ENCODE measurements around the gene SYPL2. TPM values are rescaled to one million over a fixed set of nuclear protein-coding genes. Genes with fewer than 3 reads are reported as not detected.

SYPL2 gene
- total RNA-seq, 1 experiment from 2014 or later: not detected

- H3K4me3 ChIP-seq (ENCODE audit: low read length): no peak overlapping the region
- H3K36me3 ChIP-seq (ENCODE audit: low read depth, low read length): no peaks in the 10 kb centered on the region; the same call in 1 of the 2 replicates
- H3K27ac ChIP-seq (ENCODE audit: low read length): no peak overlapping the region
- H3F3A ChIP-seq (ENCODE audit: low read length, unreplicated experiment): no peaks in the 10 kb centered on the region
- intact Hi-C loops (cut with micrococcal nuclease): no loop called here
- ATAC-seq (peak; percentile 85), DNase-seq (peak; percentile 63)
- ChIA-PET POLR2A (ENCODE audit: unreplicated experiment) (interaction anchor here (0.6 kb wide), 1 partner anchor 539 kb away, joined by 3 read pairs; no protein-coding TSS in a partner anchor), CTCF (interaction anchor here (0.6 to 2.1 kb wide), 2 partner anchors 10 to 33 kb away, joined by 5 to 9 read pairs; no protein-coding TSS in a partner anchor)
- no peaks in the 10 kb centered on the region for H3K9me3 ChIP-seq (ENCODE audit: low read length)
- H4K20me1 ChIP-seq (ENCODE audit: low read length): no peaks in the 10 kb centered on the region
- no peak overlapping the region for H2AFZ ChIP-seq (ENCODE audit: low read length)
- no peaks in the 10 kb centered on the region for H3K27me3 ChIP-seq (ENCODE audit: low read length)
- H3K4me2 ChIP-seq (ENCODE audit: low read length): no peak overlapping the region
- BruUV-seq (replicated peaks): no TSS peak
- peaks cover 11% of the 10 kb centered on the region for H3K79me2 ChIP-seq (ENCODE audit: low read length)
- TF ChIP-seq EZH2 (IDR thresholded peaks at IDR 0.05; ENCODE audit: low read length, unreplicated experiment) (no peak), CTCF (conservative IDR thresholded peaks at IDR 0.05; ENCODE audit: low read depth, low read length) (peak; percentile 77), EZH2phosphoT487 (IDR thresholded peaks at IDR 0.05; ENCODE audit: borderline replicate concordance, low read length) (no peak)
- no peaks in the 10 kb centered on the region for H3K9me2 ChIP-seq (replicated peaks; ENCODE audit: low read length)
- H3K4me1 ChIP-seq (ENCODE audit: insufficient read depth, low read length): peaks cover 14% of the 10 kb centered on the region; the same call in 1 of the 2 replicates
- no peak overlapping the region for H3K9ac ChIP-seq (ENCODE audit: low read length)
Observed at GRCh38 chr1:109499661-109500536, 33.6 kb downstream of the SYPL2 start.

GRCh38 chr1:109500941-109501381 is 34.6 kb downstream of the SYPL2 start:
- CTCF ChIA-PET: no interaction called here
- TF ChIP-seq CTCF (conservative IDR thresholded peaks at IDR 0.05; ENCODE audit: low read depth, low read length) (no peak), EZH2 (IDR thresholded peaks at IDR 0.05; ENCODE audit: low read length, unreplicated experiment) (no peak), EZH2phosphoT487 (IDR thresholded peaks at IDR 0.05; ENCODE audit: borderline replicate concordance, low read length) (no peak)

More at GRCh38 chr1:109500941-109501381, 34.6 kb downstream of the SYPL2 start:
- POLR2A ChIA-PET (ENCODE audit: unreplicated experiment): no interaction called here
- DNase-seq (no peak), ATAC-seq (no peak)
- H3K27ac ChIP-seq (ENCODE audit: low read length): no peak overlapping the region
- no peak overlapping the region for H3K4me2 ChIP-seq (ENCODE audit: low read length)
- no peak overlapping the region for H3K4me3 ChIP-seq (ENCODE audit: low read length)
- no peak overlapping the region for H2AFZ ChIP-seq (ENCODE audit: low read length)
- no peaks in the 10 kb centered on the region for H3K9me2 ChIP-seq (replicated peaks; ENCODE audit: low read length)
- no peaks in the 10 kb centered on the region for H3K27me3 ChIP-seq (ENCODE audit: low read length)
- H3K4me1 ChIP-seq (ENCODE audit: insufficient read depth, low read length): peaks cover 12% of the 10 kb centered on the region; the same call in 1 of the 2 replicates
- no peaks in the 10 kb centered on the region for H4K20me1 ChIP-seq (ENCODE audit: low read length)
- 0 out of 2 replicates have a peak, but pooled peaks cover 3% of the 10 kb centered on the region for H3K79me2 ChIP-seq (ENCODE audit: low read length)
- no peak overlapping the region for H3K9ac ChIP-seq (ENCODE audit: low read length)
- no peaks in the 10 kb centered on the region for H3F3A ChIP-seq (ENCODE audit: low read length, unreplicated experiment)
- no TSS peak for BruUV-seq (replicated peaks)
- no peaks in the 10 kb centered on the region; the same call in 1 of the 2 replicates for H3K36me3 ChIP-seq (ENCODE audit: low read depth, low read length)
- intact Hi-C loops (cut with micrococcal nuclease): no loop called here
- no peaks in the 10 kb centered on the region for H3K9me3 ChIP-seq (ENCODE audit: low read length)

All from PC-3 (cell line).